IMR-90 (cell line): ENCODE data around the gene RGS16. TPM values are rescaled to one million over a fixed set of nuclear protein-coding genes. Genes with fewer than 3 reads are reported as not detected.

ENCODE experiments used
- ATAC-seq: fragments of 200-7000 bp; cut with Tn5 transposase; 2 replicates; pipeline ENCODE4 v1.9.1; 2020; ENCODE audit warnings: low read depth, mild to moderate bottlenecking, moderate library complexity
- BruUV-seq: library from RNA; stranded (reverse); fragments of 400-500 nt; replicated peaks from 2 replicates; lab custom pipeline; 2021; lab: Mats Ljungman, UMichigan
- CTCF ChIA-PET: fragments of 300-600 bp; formaldehyde crosslinking; extraction: SDS; loops from one replicate; lab custom pipeline; 2021; ENCODE audit warnings: antibody characterized with exemption; lab: Yijun Ruan, JAX
- POLR2A ChIA-PET: fragments of 300-600 bp; sonication (Branson Sonifier 250); formaldehyde crosslinking; loops from one replicate; lab custom pipeline; 2022; ENCODE audit warnings: antibody characterized with exemption; ENCODE audit not compliant: unreplicated experiment; lab: Charles Lee
- DNase-seq: peaks from one replicate; pipeline ENCODE4 v3.0.0; 2013
- H2AFZ ChIP-seq: replicated peaks from 2 replicates; pipeline ENCODE3; 2013; ENCODE audit warnings: low read length, mild to moderate bottlenecking; ENCODE audit not compliant: poor library complexity
- H2AK5ac ChIP-seq: 2 replicates; pipeline ENCODE4 v1.6.1; 2013; ENCODE audit warnings: low read depth, low read length, inconsistent platforms
- H2AK9ac ChIP-seq: replicated peaks from 2 replicates; pipeline ENCODE3; 2013; ENCODE audit warnings: mild to moderate bottlenecking, low read depth, low read length, moderate library complexity; ENCODE audit not compliant: poor library complexity
- H2BK120ac ChIP-seq: 2 replicates; pipeline ENCODE4 v1.6.1; 2013; ENCODE audit warnings: low read depth, low read length, inconsistent platforms
- H2BK15ac ChIP-seq: 3 replicates; pipeline ENCODE4 v1.6.1; 2013; ENCODE audit warnings: low read depth, low read length, inconsistent platforms
- H2BK20ac ChIP-seq: 2 replicates; pipeline ENCODE4 v1.6.1; 2013; ENCODE audit warnings: low read depth, mild to moderate bottlenecking, inconsistent platforms, low read length, moderate library complexity
- H2BK5ac ChIP-seq: 2 replicates; pipeline ENCODE4 v1.6.1; 2013; ENCODE audit warnings: mild to moderate bottlenecking, low read depth, low read length, inconsistent platforms; ENCODE audit not compliant: poor library complexity, severe bottlenecking
- H3K14ac ChIP-seq: replicated peaks from 2 replicates; pipeline ENCODE4 v1.6.1; 2013; ENCODE audit warnings: low read depth, low read length, inconsistent platforms
- H3K18ac ChIP-seq: 2 replicates; pipeline ENCODE4 v1.6.1; 2013; ENCODE audit warnings: low read depth, low read length, control low read depth
- H3K23ac ChIP-seq: 2 replicates; pipeline ENCODE4 v1.6.1; 2013; ENCODE audit warnings: low read depth, low read length, inconsistent platforms
- H3K27ac ChIP-seq: 2 replicates; pipeline ENCODE4 v1.5.1; 2013; ENCODE audit warnings: mild to moderate bottlenecking, control low read depth, low read length; ENCODE audit not compliant: insufficient read depth
- H3K27me3 ChIP-seq: 2 replicates; pipeline ENCODE4 v1.6.1; 2013; ENCODE audit warnings: low read length; ENCODE audit not compliant: control insufficient read depth, insufficient read depth
- H3K36me3 ChIP-seq: 2 replicates; pipeline ENCODE4 v1.6.1; 2013; ENCODE audit warnings: low read length, mixed read lengths; ENCODE audit not compliant: control insufficient read depth, insufficient read depth
- H3K4ac ChIP-seq: 2 replicates; pipeline ENCODE4 v1.6.1; 2013; ENCODE audit warnings: low read depth, low read length, inconsistent platforms
- H3K4me1 ChIP-seq: 2 replicates; pipeline ENCODE4 v1.6.1; 2013; ENCODE audit warnings: low read length, mixed read lengths; ENCODE audit not compliant: control insufficient read depth, insufficient read depth
- H3K4me2 ChIP-seq: 2 replicates; pipeline ENCODE4 v1.6.1; 2013; ENCODE audit warnings: low read depth, mild to moderate bottlenecking, control low read depth, low read length, moderate library complexity
- H3K4me3 ChIP-seq: 2 replicates; pipeline ENCODE4 v1.5.1; 2013; ENCODE audit warnings: low read depth, mild to moderate bottlenecking, control low read depth, low read length, moderate library complexity; ENCODE audit not compliant: insufficient read depth
- H3K56ac ChIP-seq: 2 replicates; pipeline ENCODE4 v1.6.1; 2013; ENCODE audit warnings: low read length, inconsistent platforms; ENCODE audit not compliant: insufficient read depth; ENCODE audit errors: extremely low read depth
- H3K79me1 ChIP-seq, 2 experiments: 2 replicates each; pipeline ENCODE4 v1.6.1; 2013; ENCODE audit warnings: low read length in 2 of 2, inconsistent platforms in 1 of 2, low read depth in 1 of 2
- H3K9ac ChIP-seq: 2 replicates; pipeline ENCODE4 v1.6.1; 2013; ENCODE audit warnings: low read depth, low read length, control low read depth
- H3K9me1 ChIP-seq: 2 replicates; pipeline ENCODE4 v1.6.1; 2013; ENCODE audit warnings: low read length, inconsistent platforms; ENCODE audit not compliant: insufficient read depth
- H3K9me3 ChIP-seq: 2 replicates; pipeline ENCODE4 v1.6.1; 2013; ENCODE audit warnings: low read length; ENCODE audit not compliant: control insufficient read depth, insufficient read depth
- H4K20me1 ChIP-seq: 2 replicates; pipeline ENCODE4 v1.6.1; 2013; ENCODE audit warnings: low read length, inconsistent platforms; ENCODE audit not compliant: insufficient read depth
- H4K5ac ChIP-seq: 2 replicates; pipeline ENCODE4 v1.6.1; 2013; ENCODE audit warnings: mild to moderate bottlenecking, low read depth, low read length, control low read depth
- H4K8ac ChIP-seq, 2 experiments: 2 replicates each; pipeline ENCODE4 v1.6.1; 2013; ENCODE audit warnings: low read depth in 2 of 2, low read length in 2 of 2, control low read depth in 1 of 2, inconsistent platforms in 1 of 2
- H4K91ac ChIP-seq: 2 replicates; pipeline ENCODE4 v1.6.1; 2013; ENCODE audit warnings: low read depth, low read length, inconsistent platforms; ENCODE audit not compliant: insufficient read depth
- CEBPB ChIP-seq: IDR thresholded peaks from 2 replicates; pipeline ENCODE4 v1.6.1; 2012; ENCODE audit warnings: low read depth, low read length, improper control_type of control experiment
- MAFK ChIP-seq: IDR thresholded peaks from 2 replicates; pipeline ENCODE4 v1.6.1; 2012; ENCODE audit warnings: low read depth, low read length, improper control_type of control experiment
- WGBS, 2 experiments: methylation state at CpG; one replicate each; pipeline versions ENCODE4 v1.1.5 to v1.1.7; 2013; ENCODE audit warnings: missing lambda C conversion rate in 2 of 2; ENCODE audit not compliant: insufficient read length in 1 of 2; ENCODE audit errors: extremely low coverage in 2 of 2; 5-methylcytosine and 5-hydroxymethylcytosine counted together
- dilution Hi-C: fragments of 300-500 bp; cut with HindIII; formaldehyde crosslinking; loops from one replicate; pipeline ENCODE4 v1.14.3; 2018; ENCODE audit warnings: low sequenced_read_pairs; ENCODE audit not compliant: unreplicated experiment
- in situ Hi-C: fragments of 300-500 bp; cut with MboI; formaldehyde crosslinking; loops from 3 replicates; pipeline ENCODE4 v1.14.3; 2019; ENCODE audit warnings: low sequenced_read_pairs, inconsistent platforms, mixed read lengths
- intact Hi-C: fragments of 100-400 bp; cut with micrococcal nuclease; formaldehyde crosslinking; loops from 2 replicates; pipeline ENCODE4 v1.10.0; 2022
- polyA plus RNA-seq, 3 experiments: library from polyadenylated mRNA; depleted of rRNA; stranded (reverse); fragments of >200 nt; gene quantifications; 2 replicates each; pipeline ENCODE4 v1.2.3, GENCODE V29; 2012; ENCODE audit warnings: low replicate concordance in 1 of 3
- total RNA-seq: library from RNA; depleted of rRNA; stranded (reverse); fragments of >200 nt; gene quantifications from 2 replicates; pipeline ENCODE4 v1.2.3, GENCODE V29; 2012

Gene RGS16
- total and polyA plus RNA-seq, 2 of the 4 experiments (the other 2 are of a cell fraction), result 0.15 to 0.18 TPM

GRCh38 chr1:182596934-182597333, 7.3 kb downstream of the RGS16 start:
- Histone ChIP-seq H3K36me3 (no peaks in the 10 kb centered on the region), H2BK120ac (no peak overlapping the region), H3K23ac (no peak overlapping the region), H2BK15ac (no peak overlapping the region), H3K14ac (no peak overlapping the region), H4K5ac (no peak overlapping the region), H3K18ac (no peak overlapping the region), H3K9me3 (no peaks in the 10 kb centered on the region), H4K8ac (no peak overlapping the region), H3K4ac (no peak overlapping the region), H2AK5ac (no peak overlapping the region), H3K4me3 (no peak overlapping the region), H2BK20ac (no peak overlapping the region), H4K91ac (no peak overlapping the region), H3K9ac (no peak overlapping the region), H3K79me1 (no peaks in the 10 kb centered on the region), H2BK5ac (no peak overlapping the region), H3K56ac (no peak overlapping the region), H3K27ac (no peak overlapping the region), H2AK9ac (no peak overlapping the region), H3K4me2 (no peak overlapping the region), H3K9me1 (no peaks in the 10 kb centered on the region), H3K4me1 (no peaks in the 10 kb centered on the region; the same call in 1 of the 2 replicates), H4K20me1 (no peaks in the 10 kb centered on the region), H2AFZ (no peak overlapping the region), H3K27me3 (peaks cover 11% of the 10 kb centered on the region; the same call in 1 of the 2 replicates)
- CTCF ChIA-PET, result interaction anchor here (0.6 to 9.2 kb wide), 2 partner anchors 53 to 187 kb away, joined by 4 to 129 read pairs; no protein-coding TSS in a partner anchor
- DNase-seq (no peak), ATAC-seq (no peak)
- no peak for TF ChIP-seq MAFK
- no peak for TF ChIP-seq CEBPB
- in situ Hi-C loops (loop anchor here (5.0 kb wide), 1 partner anchor 185 kb away; no protein-coding TSS in a partner anchor), dilution Hi-C loops (no loop called here), intact Hi-C loops (loop anchor here (10.0 kb wide), 1 partner anchor 512 kb away; no protein-coding TSS in a partner anchor)
- no CpG with 5 or more reads among the region's 6 CpGs for WGBS, 2 experiments
- POLR2A ChIA-PET, result no interaction called here
- BruUV-seq, result no TSS peak
